Measurements from ENCODE around the gene ARSB. TPM values are rescaled to one million over a fixed set of nuclear protein-coding genes. Genes with fewer than 3 reads are reported as not detected.

Gene ARSB
- total RNA-seq, 1 donor from 2014 or later, result 30.2 TPM

- peaks cover 21% of the 10 kb centered on the region for H3K4me1 ChIP-seq (ENCODE audit: insufficient read depth, low read length)
Measured at GRCh38 chr5:78801413-78801812, 183.7 kb downstream of the ARSB start.

GRCh38 chr5:78799266-78800017, 185.7 kb downstream of the ARSB start:
- Mint-ChIP-seq H3K36me3 (ENCODE audit: low read depth, unreplicated experiment) (peaks cover 4% of the 10 kb centered on the region), H3K27me3 (ENCODE audit: low read depth, unreplicated experiment) (no peaks in the 10 kb centered on the region), H3K27ac (ENCODE audit: unreplicated experiment) (peak overlapping the region; percentile 23), H3K4me3 (ENCODE audit: unreplicated experiment) (no peak overlapping the region), H3K4me1 (ENCODE audit: low read depth, unreplicated experiment) (peaks cover 24% of the 10 kb centered on the region), H3K9me3 (ENCODE audit: unreplicated experiment) (peaks cover 5% of the 10 kb centered on the region)
- Histone ChIP-seq H4K20me1 (ENCODE audit: insufficient read depth, low read length) (no peaks in the 10 kb centered on the region), H3K4me1 (ENCODE audit: insufficient read depth, low read length) (peaks cover 15% of the 10 kb centered on the region), H2AFZ (ENCODE audit: low read depth, low read length) (no peak overlapping the region), H3K4me3 (ENCODE audit: insufficient read depth, low read depth, low read length) (no peak overlapping the region), H3K4me2 (ENCODE audit: low read length) (peak overlapping the region; percentile 1), H3K27ac (ENCODE audit: low read depth, low read length) (no peak overlapping the region), H3K27me3 (ENCODE audit: insufficient read depth, low read length) (no peaks in the 10 kb centered on the region), H3K9me3 (ENCODE audit: insufficient read depth, low read depth, low read length) (no peaks in the 10 kb centered on the region), H3K9ac (ENCODE audit: low read length) (no peak overlapping the region), H3K79me2 (ENCODE audit: insufficient read depth, low read length) (no peaks in the 10 kb centered on the region), H3K36me3 (ENCODE audit: insufficient read depth, low read length) (no peaks in the 10 kb centered on the region)
- DNase-seq (ENCODE audit: low read depth) (peak; percentile 73), FAIRE-seq (peak; percentile 86)
- TF ChIP-seq CTCF (IDR thresholded peaks at IDR 0.05; ENCODE audit: insufficient read depth, low read depth, low read length), result no peak
- TF ChIP-seq EZH2 (IDR thresholded peaks at IDR 0.05; ENCODE audit: insufficient read depth, low read length), result no peak

More at GRCh38 chr5:78801413-78801812, 183.7 kb downstream of the ARSB start:
- no peaks in the 10 kb centered on the region for H3K27me3 ChIP-seq (ENCODE audit: insufficient read depth, low read length)
- no peaks in the 10 kb centered on the region for H3K36me3 ChIP-seq (ENCODE audit: insufficient read depth, low read length)
- no peak overlapping the region for H3K4me3 ChIP-seq (ENCODE audit: insufficient read depth, low read depth, low read length)
- H3K9me3 ChIP-seq (ENCODE audit: insufficient read depth, low read depth, low read length), result no peaks in the 10 kb centered on the region
- peaks cover 19% of the 10 kb centered on the region for H3K4me1 Mint-ChIP-seq (ENCODE audit: low read depth, unreplicated experiment)
- TF ChIP-seq EZH2 (IDR thresholded peaks at IDR 0.05; ENCODE audit: insufficient read depth, low read length) (no peak), CTCF (IDR thresholded peaks at IDR 0.05; ENCODE audit: insufficient read depth, low read depth, low read length) (no peak)
- no peak overlapping the region for H3K27ac Mint-ChIP-seq (ENCODE audit: unreplicated experiment)
- no peak overlapping the region for H2AFZ ChIP-seq (ENCODE audit: low read depth, low read length)
- no peak overlapping the region for H3K4me3 Mint-ChIP-seq (ENCODE audit: unreplicated experiment)
- no peaks in the 10 kb centered on the region for H3K27me3 Mint-ChIP-seq (ENCODE audit: low read depth, unreplicated experiment)
- H4K20me1 ChIP-seq (ENCODE audit: insufficient read depth, low read length), result no peaks in the 10 kb centered on the region
- no peaks in the 10 kb centered on the region for H3K79me2 ChIP-seq (ENCODE audit: insufficient read depth, low read length)
- H3K4me2 ChIP-seq (ENCODE audit: low read length), result no peak overlapping the region
- H3K9me3 Mint-ChIP-seq (ENCODE audit: unreplicated experiment), result peaks cover 5% of the 10 kb centered on the region
- H3K36me3 Mint-ChIP-seq (ENCODE audit: low read depth, unreplicated experiment), result peaks cover 4% of the 10 kb centered on the region
- H3K9ac ChIP-seq (ENCODE audit: low read length), result no peak overlapping the region
- FAIRE-seq (no peak), DNase-seq (ENCODE audit: low read depth) (no peak)
- H3K27ac ChIP-seq (ENCODE audit: low read depth, low read length), result no peak overlapping the region

- no peak for FAIRE-seq
- TF ChIP-seq CTCF (IDR thresholded peaks at IDR 0.05; ENCODE audit: insufficient read depth, low read depth, low read length) (no peak), EZH2 (IDR thresholded peaks at IDR 0.05; ENCODE audit: insufficient read depth, low read length) (no peak)
- peaks cover 5% of the 10 kb centered on the region for H3K9me3 Mint-ChIP-seq (ENCODE audit: unreplicated experiment)
- Histone ChIP-seq H3K4me3 (ENCODE audit: insufficient read depth, low read depth, low read length) (no peak overlapping the region), H3K9me3 (ENCODE audit: insufficient read depth, low read depth, low read length) (no peaks in the 10 kb centered on the region), H3K36me3 (ENCODE audit: insufficient read depth, low read length) (no peaks in the 10 kb centered on the region), H4K20me1 (ENCODE audit: insufficient read depth, low read length) (no peaks in the 10 kb centered on the region), H2AFZ (ENCODE audit: low read depth, low read length) (no peak overlapping the region), H3K9ac (ENCODE audit: low read length) (no peak overlapping the region), H3K4me1 (ENCODE audit: insufficient read depth, low read length) (peaks cover 15% of the 10 kb centered on the region), H3K27ac (ENCODE audit: low read depth, low read length) (no peak overlapping the region), H3K27me3 (ENCODE audit: insufficient read depth, low read length) (no peaks in the 10 kb centered on the region), H3K79me2 (ENCODE audit: insufficient read depth, low read length) (no peaks in the 10 kb centered on the region), H3K4me2 (ENCODE audit: low read length) (peak overlapping the region; percentile 1)
- peaks cover 4% of the 10 kb centered on the region for H3K36me3 Mint-ChIP-seq (ENCODE audit: low read depth, unreplicated experiment)
- peak overlapping the region; percentile 23 for H3K27ac Mint-ChIP-seq (ENCODE audit: unreplicated experiment)
- DNase-seq (ENCODE audit: low read depth), result no peak
- no peak overlapping the region for H3K4me3 Mint-ChIP-seq (ENCODE audit: unreplicated experiment)
- H3K27me3 Mint-ChIP-seq (ENCODE audit: low read depth, unreplicated experiment), result no peaks in the 10 kb centered on the region
- peaks cover 27% of the 10 kb centered on the region for H3K4me1 Mint-ChIP-seq (ENCODE audit: low read depth, unreplicated experiment)
Measured at GRCh38 chr5:78798673-78799029, 186.5 kb downstream of the ARSB start.

All from astrocyte (in vitro differentiated cells and primary cell).